Vagina (tissue), 2 donors: ENCODE measurements around the gene PABPN1.

Source experiments
- POLR2A ChIP-seq, 2 donors: fragments of 450-650 bp; IDR thresholded peaks; one replicate each; pipeline ENCODE4 v1.6.1; 2017; ENCODE audit warnings: antibody characterized with exemption in 2 of 2, mild to moderate bottlenecking in 2 of 2, moderate library complexity in 2 of 2
- POLR2AphosphoS5 ChIP-seq, 2 donors: sonication (generic); formaldehyde crosslinking; IDR thresholded peaks; one replicate each; pipeline ENCODE4 v1.9.0; 2017; ENCODE audit warnings: antibody characterized with exemption in 2 of 2, mild to moderate bottlenecking in 2 of 2, low read depth in 1 of 2; ENCODE audit not compliant: insufficient read depth in 1 of 2
- TF ChIP-seq, protein P1 (sequence below), 3 experiments: fragments of 450-650 bp in 2 of 3; fragments of 200-600 bp in 1 of 3; sonication (generic) in 1 of 3; IDR thresholded peaks; one replicate each; pipeline ENCODE4 v1.5.1; 2017 to 2019; ENCODE audit warnings: antibody characterized with exemption in 3 of 3, mild to moderate bottlenecking in 2 of 3, moderate library complexity in 2 of 3

DNA sequence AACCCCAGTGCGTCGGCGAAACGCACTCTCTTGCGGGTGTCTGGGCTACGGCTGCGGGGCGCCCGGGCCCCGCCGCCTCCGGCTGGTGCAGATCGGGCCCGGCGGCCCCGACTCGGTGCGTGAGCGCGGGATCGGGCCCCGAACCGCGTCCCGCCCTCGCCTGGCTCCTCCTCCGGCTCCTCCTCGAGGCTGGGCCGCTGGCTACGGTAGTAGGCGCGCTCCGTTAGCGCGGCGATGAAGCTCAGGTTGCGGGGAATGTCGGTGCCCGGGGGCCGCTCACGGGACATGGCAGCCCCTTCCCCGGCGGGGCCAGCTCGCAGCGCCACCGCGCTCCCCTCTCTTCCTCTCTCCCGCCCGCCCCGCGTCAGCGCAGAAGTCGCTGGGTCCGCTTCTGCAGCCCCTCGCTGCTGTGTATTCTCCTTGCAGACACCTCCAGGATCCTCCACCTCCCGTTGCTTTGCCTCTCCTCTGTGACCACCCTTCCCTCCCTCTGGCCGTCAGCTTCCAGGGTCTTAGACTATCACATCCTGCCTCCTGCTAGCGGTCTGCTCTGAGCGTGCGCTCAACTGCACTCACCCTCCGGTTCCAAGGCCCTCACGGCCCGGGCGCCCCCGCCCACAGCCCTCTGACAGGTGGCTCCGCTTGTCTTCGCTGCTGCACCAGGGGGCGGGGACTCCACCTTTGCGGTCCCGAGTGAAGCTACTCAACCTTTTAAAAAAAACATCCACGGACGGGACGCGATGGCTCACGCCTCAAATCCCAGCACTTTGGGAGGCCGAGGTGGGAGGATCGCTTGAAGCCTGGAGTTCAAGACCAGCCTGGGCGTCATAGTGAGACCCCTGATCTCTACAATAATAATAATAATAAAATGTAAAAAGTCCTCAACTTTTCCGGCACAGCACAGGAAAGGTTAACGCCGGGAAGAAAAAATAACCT lies 18.7 kb upstream of the PABPN1 start, which contains the start of gene PPP1R3E:
- TF ChIP-seq POLR2AphosphoS5 (IDR thresholded peaks at IDR 0.05; ENCODE audit: insufficient read depth in 1 of 2, low read depth in 1 of 2) (peak in 1 of 2 donors; percentile 45), POLR2A (IDR thresholded peaks at IDR 0.05) (no peak)
- TF ChIP-seq, protein P1, sequence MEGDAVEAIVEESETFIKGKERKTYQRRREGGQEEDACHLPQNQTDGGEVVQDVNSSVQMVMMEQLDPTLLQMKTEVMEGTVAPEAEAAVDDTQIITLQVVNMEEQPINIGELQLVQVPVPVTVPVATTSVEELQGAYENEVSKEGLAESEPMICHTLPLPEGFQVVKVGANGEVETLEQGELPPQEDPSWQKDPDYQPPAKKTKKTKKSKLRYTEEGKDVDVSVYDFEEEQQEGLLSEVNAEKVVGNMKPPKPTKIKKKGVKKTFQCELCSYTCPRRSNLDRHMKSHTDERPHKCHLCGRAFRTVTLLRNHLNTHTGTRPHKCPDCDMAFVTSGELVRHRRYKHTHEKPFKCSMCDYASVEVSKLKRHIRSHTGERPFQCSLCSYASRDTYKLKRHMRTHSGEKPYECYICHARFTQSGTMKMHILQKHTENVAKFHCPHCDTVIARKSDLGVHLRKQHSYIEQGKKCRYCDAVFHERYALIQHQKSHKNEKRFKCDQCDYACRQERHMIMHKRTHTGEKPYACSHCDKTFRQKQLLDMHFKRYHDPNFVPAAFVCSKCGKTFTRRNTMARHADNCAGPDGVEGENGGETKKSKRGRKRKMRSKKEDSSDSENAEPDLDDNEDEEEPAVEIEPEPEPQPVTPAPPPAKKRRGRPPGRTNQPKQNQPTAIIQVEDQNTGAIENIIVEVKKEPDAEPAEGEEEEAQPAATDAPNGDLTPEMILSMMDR (IDR thresholded peaks at IDR 0.05): no peak
